ENCODE results near the gene OR2T35.
A peak's percentile ranks its signal among the peaks of the same experiment; 100 is the strongest.
"Not testable (repeated sequence)": the region's sequence is repeated elsewhere in the genome, so short reads cannot be mapped to it uniquely, and the experiment has no call there.

OR2T35 gene, protein sequence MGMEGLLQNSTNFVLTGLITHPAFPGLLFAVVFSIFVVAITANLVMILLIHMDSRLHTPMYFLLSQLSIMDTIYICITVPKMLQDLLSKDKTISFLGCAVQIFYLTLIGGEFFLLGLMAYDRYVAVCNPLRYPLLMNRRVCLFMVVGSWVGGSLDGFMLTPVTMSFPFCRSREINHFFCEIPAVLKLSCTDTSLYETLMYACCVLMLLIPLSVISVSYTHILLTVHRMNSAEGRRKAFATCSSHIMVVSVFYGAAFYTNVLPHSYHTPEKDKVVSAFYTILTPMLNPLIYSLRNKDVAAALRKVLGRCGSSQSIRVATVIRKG

DNA sequence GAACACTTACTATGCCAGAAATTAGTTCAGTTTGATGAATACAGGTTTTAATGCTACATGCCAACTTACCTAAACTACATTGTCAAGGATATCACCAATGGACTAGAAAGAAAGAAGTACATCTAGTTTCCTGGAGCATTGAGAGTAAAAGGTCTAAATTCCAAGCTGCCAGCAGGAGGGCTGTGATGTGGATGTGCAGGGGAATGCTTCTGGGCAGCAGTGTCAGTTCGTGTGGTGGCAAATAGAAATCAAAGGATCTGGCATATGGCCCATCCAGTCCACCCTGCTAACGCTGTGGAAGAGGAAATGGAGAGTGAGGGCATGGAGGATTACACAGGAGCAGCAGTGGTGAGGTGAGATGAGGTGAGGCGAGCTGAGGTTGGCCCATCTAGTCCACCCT is at the start of gene OR2T35:
OR2T35 (minus strand) TSS at position 101 of the 400 bp plus-strand sequence. CDS start 6,020 bp downstream, outside the sequence.
- not testable (repeated sequence) for H3K9me3 ChIP-seq (ENCODE audit: control insufficient read depth, insufficient read depth, low read length); H3K4me1 ChIP-seq (ENCODE audit: control insufficient read depth, insufficient read depth, low read length); H3K36me3 ChIP-seq (ENCODE audit: control insufficient read depth, insufficient read depth, low read length); H3K9ac ChIP-seq (ENCODE audit: low read depth, low read length); H3K27me3 ChIP-seq (ENCODE audit: control insufficient read depth, insufficient read depth, low read length); H3K4me3 ChIP-seq (ENCODE audit: low read depth, low read length); H3K27ac ChIP-seq (ENCODE audit: low read depth, low read length)

DNA sequence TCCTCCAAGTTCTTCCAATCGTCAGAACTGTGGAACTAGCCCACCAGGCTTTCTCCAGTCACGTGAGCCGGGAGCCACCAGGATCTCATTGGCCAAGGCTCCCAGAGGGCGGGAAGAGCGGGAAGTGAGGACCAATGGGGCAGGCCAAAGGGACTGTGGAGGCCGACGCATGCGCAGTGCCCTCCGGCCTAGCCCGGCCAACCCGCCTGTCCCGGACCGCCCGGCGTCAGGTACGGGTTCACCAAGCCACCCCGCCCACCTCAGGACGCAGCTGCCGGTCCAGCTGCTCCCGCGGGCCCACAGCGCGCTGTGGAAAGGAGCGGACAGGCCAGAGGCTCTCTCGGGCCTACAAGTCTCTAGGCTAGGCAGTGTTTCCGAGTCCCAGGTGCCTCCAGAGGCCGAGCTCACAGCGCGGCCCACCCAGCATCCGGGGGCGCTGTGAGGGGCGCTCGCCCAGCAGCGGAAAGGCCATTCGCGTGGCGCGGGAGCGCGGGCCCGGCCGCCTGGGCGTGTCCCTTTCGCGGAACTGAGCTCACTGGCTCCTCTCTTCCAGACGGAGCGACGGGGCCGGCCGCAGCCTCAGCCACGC is 46.6 kb upstream of the OR2T35 start:
- no peaks in the 10 kb centered on the region for H3K27me3 ChIP-seq (ENCODE audit: control insufficient read depth, insufficient read depth, low read length)

DNA sequence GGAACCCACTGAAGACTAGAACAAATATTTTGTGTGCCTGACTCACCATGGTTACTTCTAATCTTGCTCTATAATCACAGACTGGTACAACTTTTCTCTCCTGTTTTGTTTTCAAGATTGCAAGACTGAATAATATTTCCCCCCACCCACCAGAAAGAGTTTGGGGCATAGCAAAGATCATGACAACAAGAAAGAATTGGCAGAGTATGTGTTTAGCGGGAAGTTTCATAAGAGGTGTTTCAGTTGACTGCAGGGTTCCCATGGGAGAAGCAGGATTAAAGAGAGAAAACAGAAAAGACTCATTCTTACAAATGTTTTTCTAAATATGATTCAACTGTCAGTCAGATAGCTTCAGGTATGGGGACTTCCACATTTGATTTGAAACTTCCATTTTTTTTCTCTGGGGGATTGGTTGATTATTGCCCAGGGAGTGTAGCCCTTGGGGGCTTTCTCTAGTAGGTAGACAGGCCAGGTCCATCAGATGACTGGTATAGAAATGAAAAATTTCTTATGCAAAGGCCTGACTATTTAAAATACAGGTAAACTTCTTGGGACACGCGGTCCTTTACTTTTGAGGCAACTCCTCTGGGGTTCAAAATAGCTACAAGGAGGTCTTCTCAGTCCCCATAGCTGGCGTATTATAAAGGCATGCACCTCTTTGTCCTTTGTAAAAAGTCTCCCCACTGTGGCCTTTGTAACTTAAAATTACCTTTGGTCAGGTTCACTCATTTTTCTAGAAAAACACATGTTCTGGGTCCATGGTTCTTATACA is 43.6 kb upstream of the OR2T35 start:
- no peaks in the 10 kb centered on the region for H3K36me3 ChIP-seq (ENCODE audit: control insufficient read depth, insufficient read depth, low read length)

More for the DNA sequence above, 46.6 kb upstream of the OR2T35 start:
- Histone ChIP-seq H3K9ac (ENCODE audit: low read depth, low read length) (no peak overlapping the region), H3K27ac (ENCODE audit: low read depth, low read length) (no peak overlapping the region), H3K9me3 (ENCODE audit: control insufficient read depth, insufficient read depth, low read length) (peaks cover 92% of the 10 kb centered on the region), H3K4me3 (ENCODE audit: low read depth, low read length) (no peak overlapping the region), H3K36me3 (ENCODE audit: control insufficient read depth, insufficient read depth, low read length) (no peaks in the 10 kb centered on the region), H3K4me1 (ENCODE audit: control insufficient read depth, insufficient read depth, low read length) (no peaks in the 10 kb centered on the region)

DNA sequence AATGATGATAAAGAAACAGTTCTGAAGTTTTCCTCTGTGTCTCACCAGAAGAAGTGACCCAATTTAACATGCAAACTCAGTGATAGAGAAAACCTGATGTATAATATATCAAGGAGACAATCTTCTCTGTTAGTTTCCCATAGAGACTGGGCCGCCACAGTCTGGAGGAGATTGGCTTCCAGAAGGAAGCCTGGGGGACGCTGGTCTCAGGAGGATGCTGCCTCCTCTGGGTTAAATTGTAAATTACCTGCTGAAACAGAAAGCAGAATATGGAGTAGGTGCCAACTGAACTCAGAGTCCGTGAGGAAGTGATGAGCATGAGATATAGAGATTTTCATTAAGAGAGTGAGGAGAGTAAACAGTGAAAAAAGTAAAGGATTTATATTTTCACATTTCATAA is 41.7 kb upstream of the OR2T35 start:
- Histone ChIP-seq H3K4me1 (ENCODE audit: control insufficient read depth, insufficient read depth, low read length) (no peaks in the 10 kb centered on the region), H3K27me3 (ENCODE audit: control insufficient read depth, insufficient read depth, low read length) (no peaks in the 10 kb centered on the region), H3K36me3 (ENCODE audit: control insufficient read depth, insufficient read depth, low read length) (no peaks in the 10 kb centered on the region), H3K4me3 (ENCODE audit: low read depth, low read length) (no peak overlapping the region), H3K9ac (ENCODE audit: low read depth, low read length) (no peak overlapping the region), H3K9me3 (ENCODE audit: control insufficient read depth, insufficient read depth, low read length) (peaks cover 86% of the 10 kb centered on the region), H3K27ac (ENCODE audit: low read depth, low read length) (no peak overlapping the region)

More for the DNA sequence above, 43.6 kb upstream of the OR2T35 start:
- Histone ChIP-seq H3K4me3 (ENCODE audit: low read depth, low read length) (no peak overlapping the region), H3K4me1 (ENCODE audit: control insufficient read depth, insufficient read depth, low read length) (no peaks in the 10 kb centered on the region), H3K27me3 (ENCODE audit: control insufficient read depth, insufficient read depth, low read length) (no peaks in the 10 kb centered on the region), H3K9ac (ENCODE audit: low read depth, low read length) (no peak overlapping the region), H3K27ac (ENCODE audit: low read depth, low read length) (no peak overlapping the region), H3K9me3 (ENCODE audit: control insufficient read depth, insufficient read depth, low read length) (peaks cover 85% of the 10 kb centered on the region)

DNA sequence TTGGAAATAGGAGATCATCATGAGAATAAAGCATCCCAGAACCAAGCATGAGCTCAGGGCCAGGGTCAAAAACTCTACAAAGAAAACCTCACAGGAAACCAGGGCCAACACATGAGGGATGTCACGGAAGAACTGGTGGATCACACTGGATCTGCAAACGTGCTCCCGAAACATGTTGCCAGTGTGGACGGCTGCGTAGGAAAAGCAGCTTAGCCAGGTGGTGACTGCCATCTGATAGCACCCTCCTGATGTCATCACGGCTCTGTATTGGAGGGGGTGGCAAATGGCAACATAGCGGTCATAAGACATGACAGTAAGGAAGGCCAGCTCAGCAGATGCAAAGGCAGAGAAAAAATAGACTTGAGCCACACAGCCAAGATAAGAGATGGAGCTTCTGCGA is 36.6 kb upstream of the OR2T35 start:
- peaks cover 74% of the 10 kb centered on the region for H3K9me3 ChIP-seq (ENCODE audit: control insufficient read depth, insufficient read depth, low read length)
- no peak overlapping the region for H3K27ac ChIP-seq (ENCODE audit: low read depth, low read length)
- no peak overlapping the region for H3K9ac ChIP-seq (ENCODE audit: low read depth, low read length)

DNA sequence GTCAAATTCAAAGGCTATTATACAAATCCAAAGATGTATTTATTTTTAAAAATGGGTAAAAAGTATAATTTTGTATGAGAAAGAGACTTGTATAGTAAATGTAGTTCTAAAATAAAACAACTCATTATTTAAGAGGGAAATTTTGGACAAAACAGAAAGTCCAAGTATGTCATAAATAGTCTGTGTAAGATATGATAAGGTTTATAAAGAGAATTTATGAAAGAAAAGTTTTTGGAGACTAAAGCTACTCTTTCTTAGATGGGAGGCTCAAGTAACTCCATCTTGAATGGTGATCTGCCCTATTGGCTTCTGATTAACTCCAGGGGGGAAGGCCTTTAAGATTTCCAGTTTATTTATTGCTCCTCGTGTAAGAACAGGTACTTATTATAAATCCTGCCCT is 24.9 kb upstream of the OR2T35 start:
- H3K9ac ChIP-seq (ENCODE audit: low read depth, low read length), result no peak overlapping the region
- no peaks in the 10 kb centered on the region for H3K27me3 ChIP-seq (ENCODE audit: control insufficient read depth, insufficient read depth, low read length)
- 0 out of 2 replicates have a peak overlapping the region, but pooled peaks have one; percentile 19 for H3K4me3 ChIP-seq (ENCODE audit: low read depth, low read length)
- H3K9me3 ChIP-seq (ENCODE audit: control insufficient read depth, insufficient read depth, low read length), result peaks cover 61% of the 10 kb centered on the region
- no peak overlapping the region for H3K27ac ChIP-seq (ENCODE audit: low read depth, low read length)
- no peaks in the 10 kb centered on the region for H3K36me3 ChIP-seq (ENCODE audit: control insufficient read depth, insufficient read depth, low read length)
- H3K4me1 ChIP-seq (ENCODE audit: control insufficient read depth, insufficient read depth, low read length), result no peaks in the 10 kb centered on the region

More for the DNA sequence above, 36.6 kb upstream of the OR2T35 start:
- Histone ChIP-seq H3K27me3 (ENCODE audit: control insufficient read depth, insufficient read depth, low read length) (no peaks in the 10 kb centered on the region), H3K4me3 (ENCODE audit: low read depth, low read length) (no peak overlapping the region), H3K36me3 (ENCODE audit: control insufficient read depth, insufficient read depth, low read length) (no peaks in the 10 kb centered on the region), H3K4me1 (ENCODE audit: control insufficient read depth, insufficient read depth, low read length) (no peaks in the 10 kb centered on the region)

DNA sequence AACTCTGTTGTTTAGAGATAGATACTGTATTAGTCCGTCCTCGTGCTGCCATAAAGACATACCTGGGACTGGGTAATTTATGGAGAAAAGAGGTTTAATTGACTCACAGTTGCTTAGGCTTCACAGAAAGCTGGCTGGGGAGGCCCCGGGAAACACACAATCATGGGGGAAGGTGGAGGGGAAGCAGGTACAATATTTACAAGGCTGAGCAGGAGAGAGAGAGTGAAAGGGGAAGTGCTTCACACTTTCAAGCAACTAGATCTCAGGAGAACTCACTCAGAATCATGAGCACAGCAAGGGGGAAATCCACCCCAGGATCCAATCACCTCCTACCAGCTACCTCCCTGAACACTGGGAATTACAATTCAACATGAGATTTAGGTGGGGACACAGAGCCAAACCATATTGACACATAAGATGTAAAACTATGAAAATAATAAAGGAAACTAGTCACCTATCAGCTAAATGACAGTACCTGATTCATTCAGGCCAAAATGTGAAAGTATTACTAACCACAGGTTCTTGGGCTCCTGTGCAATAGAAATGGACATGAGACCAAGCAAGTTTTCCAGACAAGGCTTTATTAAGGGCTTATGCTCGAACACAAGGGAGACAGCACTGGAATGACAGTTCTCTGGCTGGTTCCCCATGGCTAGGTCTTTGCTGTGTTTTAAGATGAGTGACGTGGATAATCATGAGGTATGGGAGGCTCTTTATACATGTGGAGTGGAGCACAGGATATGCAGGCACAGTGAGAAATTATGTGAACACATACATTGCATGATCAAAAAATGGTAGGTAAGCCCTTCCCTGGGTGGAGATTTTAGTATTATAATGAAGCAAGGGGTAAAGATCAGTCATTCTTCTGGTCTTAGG is 18.6 kb upstream of the OR2T35 start:
- H3K4me3 ChIP-seq (ENCODE audit: low read depth, low read length); H3K4me1 ChIP-seq (ENCODE audit: control insufficient read depth, insufficient read depth, low read length); H3K9ac ChIP-seq (ENCODE audit: low read depth, low read length); H3K27ac ChIP-seq (ENCODE audit: low read depth, low read length); H3K36me3 ChIP-seq (ENCODE audit: control insufficient read depth, insufficient read depth, low read length); H3K27me3 ChIP-seq (ENCODE audit: control insufficient read depth, insufficient read depth, low read length): not testable (repeated sequence)
- H3K9me3 ChIP-seq (ENCODE audit: control insufficient read depth, insufficient read depth, low read length), result peaks cover 46% of the 10 kb centered on the region

DNA sequence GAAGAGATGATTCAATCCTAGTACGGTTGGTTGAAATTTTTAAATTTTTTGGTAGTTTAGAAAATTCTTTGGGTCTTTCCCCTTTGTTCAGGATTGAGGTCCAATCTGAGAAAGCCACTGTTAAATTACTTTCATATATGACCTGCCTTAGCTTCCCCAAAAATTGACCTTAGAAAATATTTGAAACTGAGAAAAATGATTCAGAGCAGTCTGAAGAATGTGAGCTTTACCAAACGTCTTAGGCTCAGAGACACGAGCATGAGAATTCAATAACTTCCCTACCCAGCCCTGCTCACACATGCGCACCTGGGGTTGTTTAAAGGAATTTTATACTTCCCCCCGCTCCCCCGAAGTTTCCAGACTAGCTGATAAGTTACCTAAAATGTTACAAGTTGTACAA is 11.7 kb upstream of the OR2T35 start:
- peaks cover 18% of the 10 kb centered on the region for H3K9me3 ChIP-seq (ENCODE audit: control insufficient read depth, insufficient read depth, low read length)
- not testable (repeated sequence) for H3K27ac ChIP-seq (ENCODE audit: low read depth, low read length); H3K27me3 ChIP-seq (ENCODE audit: control insufficient read depth, insufficient read depth, low read length); H3K4me3 ChIP-seq (ENCODE audit: low read depth, low read length); H3K4me1 ChIP-seq (ENCODE audit: control insufficient read depth, insufficient read depth, low read length); H3K9ac ChIP-seq (ENCODE audit: low read depth, low read length); H3K36me3 ChIP-seq (ENCODE audit: control insufficient read depth, insufficient read depth, low read length)

DNA sequence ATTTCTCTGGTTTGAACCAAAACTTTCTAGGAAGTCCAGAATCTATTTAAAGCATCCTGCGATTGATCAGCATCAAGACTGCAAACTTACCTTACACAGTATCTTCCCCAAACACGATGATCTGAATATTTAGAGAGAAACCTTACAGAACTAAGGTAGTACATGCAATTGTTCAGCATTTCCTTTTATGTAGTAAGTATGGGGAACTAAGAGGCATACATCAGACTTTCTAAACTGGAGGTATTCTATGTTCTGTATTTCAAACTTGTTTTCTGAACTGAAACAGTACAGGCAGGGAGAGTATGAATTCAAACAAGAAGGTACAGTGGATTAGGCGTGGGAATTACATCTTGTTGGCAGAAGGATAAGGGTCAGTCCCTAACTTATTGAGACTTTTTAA is 10.3 kb upstream of the OR2T35 start, which contains the start of gene OR2T27:
OR2T27 (minus strand) TSS at position 175 of the 400 bp plus-strand sequence. CDS start 4,644 bp downstream, outside the sequence.
- H3K9me3 ChIP-seq (ENCODE audit: control insufficient read depth, insufficient read depth, low read length); H3K4me3 ChIP-seq (ENCODE audit: low read depth, low read length); H3K27me3 ChIP-seq (ENCODE audit: control insufficient read depth, insufficient read depth, low read length); H3K9ac ChIP-seq (ENCODE audit: low read depth, low read length); H3K27ac ChIP-seq (ENCODE audit: low read depth, low read length); H3K4me1 ChIP-seq (ENCODE audit: control insufficient read depth, insufficient read depth, low read length); H3K36me3 ChIP-seq (ENCODE audit: control insufficient read depth, insufficient read depth, low read length): not testable (repeated sequence)

DNA sequence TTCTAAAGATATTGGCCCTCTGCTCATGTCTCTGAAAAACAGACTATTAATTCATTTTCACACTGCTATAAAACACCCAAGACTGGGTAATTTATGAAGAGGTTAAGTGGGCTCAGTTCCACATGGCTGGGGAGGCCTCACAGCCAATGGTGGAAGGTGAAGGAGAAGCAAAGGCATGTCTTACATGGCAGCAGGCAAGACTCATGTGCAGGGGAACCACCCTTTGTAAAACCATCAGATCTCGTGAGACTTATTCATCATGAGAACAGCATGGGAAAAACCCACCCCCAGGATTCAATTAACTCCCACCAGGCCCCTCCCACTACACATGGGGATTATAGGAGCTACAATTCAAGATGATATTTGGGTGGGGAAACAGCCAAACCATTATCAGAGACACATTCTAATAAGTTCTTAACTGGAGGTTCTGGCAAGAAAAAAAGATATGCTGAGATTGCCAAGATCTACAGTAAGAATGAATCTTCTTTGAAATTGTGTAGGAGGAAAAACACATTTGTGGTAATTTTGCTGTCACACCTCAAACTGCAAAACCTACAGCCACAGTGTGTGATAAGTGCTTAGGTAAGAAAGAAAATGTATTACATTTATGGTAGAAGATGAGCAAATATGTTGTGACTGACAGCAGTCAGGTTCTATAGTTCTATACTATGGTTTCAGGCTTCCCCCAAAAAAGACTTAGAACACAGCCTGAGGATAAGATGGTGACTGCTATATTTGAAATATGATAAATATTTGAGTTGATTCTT is 3.9 kb upstream of the OR2T35 start:
- not testable (repeated sequence) for H3K4me1 ChIP-seq (ENCODE audit: control insufficient read depth, insufficient read depth, low read length); H3K9me3 ChIP-seq (ENCODE audit: control insufficient read depth, insufficient read depth, low read length); H3K27ac ChIP-seq (ENCODE audit: low read depth, low read length); H3K27me3 ChIP-seq (ENCODE audit: control insufficient read depth, insufficient read depth, low read length); H3K9ac ChIP-seq (ENCODE audit: low read depth, low read length); H3K4me3 ChIP-seq (ENCODE audit: low read depth, low read length); H3K36me3 ChIP-seq (ENCODE audit: control insufficient read depth, insufficient read depth, low read length)

All from HUES48 (cell line).